Left lung (tissue), 10 donors: ENCODE data around the gene CDH4. TPM values are rescaled to one million over a fixed set of nuclear protein-coding genes. Genes with fewer than 3 reads are reported as not detected.

ENCODE experiments used
- ATAC-seq: fragments of 200-7000 bp; cut with Tn5 transposase; one replicate; pipeline ENCODE4 v1.9.1; 2020; ENCODE audit warnings: moderate library complexity
- DNase-seq, 4 donors: peaks; one replicate each; pipeline ENCODE4 v3.0.0-alpha.2; 2013 to 2020
- H3K27ac ChIP-seq, 2 donors: fragments of 200-600 bp; sonication (generic) in 1 of 2; one replicate each; pipeline versions ENCODE4 v1.5.0 to v1.8.0; 2020 to 2021
- H3K27me3 ChIP-seq, 2 donors: fragments of 200-600 bp; sonication (generic) in 1 of 2; one replicate each; pipeline versions ENCODE4 v1.5.0 to v1.8.0; 2020 to 2021
- H3K36me3 ChIP-seq, 2 donors: fragments of 200-600 bp; sonication (generic) in 1 of 2; one replicate each; pipeline versions ENCODE4 v1.5.0 to v1.8.0; 2020 to 2021
- H3K4me1 ChIP-seq, 2 donors: fragments of 200-600 bp; one replicate each; pipeline ENCODE4 v1.8.0; 2021
- H3K4me3 ChIP-seq, 2 donors: fragments of 200-600 bp; sonication (generic) in 1 of 2; one replicate each; pipeline versions ENCODE4 v1.5.0 to v1.8.0; 2020 to 2021; ENCODE audit warnings: mild to moderate bottlenecking in 1 of 2
- H3K9me3 ChIP-seq, 2 donors: fragments of 200-600 bp; sonication (generic) in 1 of 2; one replicate each; pipeline versions ENCODE4 v1.5.0 to v1.8.0; 2020 to 2021
- intact Hi-C, 2 donors: fragments of 100-400 bp; cut with DNase I; formaldehyde crosslinking; loops; one replicate each; pipeline versions ENCODE4 v1.11.2 to v1.14.2; 2022
- polyA plus RNA-seq, 6 donors: library from polyadenylated mRNA; unstranded; fragments of 120-200 nt; gene quantifications; one replicate each; pipeline ENCODE4 v1.2.1, GENCODE V29; 2013; ENCODE audit not compliant: insufficient read length in 6 of 6
- total RNA-seq, 2 donors: library from RNA; stranded (reverse); fragmentation: NEBNext Ultra II Directional; extraction: Animal tissue kit (Norgen Biotek cat#: 25700); gene quantifications; one replicate each; pipeline ENCODE4 v1.2.1, GENCODE V29; 2021
- TF ChIP-seq, protein P1 (sequence below), 2 donors: fragments of 200-600 bp; sonication (generic) in 1 of 2; IDR thresholded peaks; one replicate each; pipeline versions ENCODE4 v1.5.0 to v1.8.0; 2021; ENCODE audit warnings: antibody characterized with exemption in 2 of 2
- donor health status: DM: no; HTN: yes; CAD: no.
- donor health status: DM: no; HTN: no; CAD: no.

The CDH4 gene
- total and polyA plus RNA-seq, 8 donors: 0.24 to 10.8 (median 5.1) TPM

GRCh38 chr20:61601361-61601760 lies 349.3 kb downstream of the CDH4 start:
- TF ChIP-seq, protein P1, sequence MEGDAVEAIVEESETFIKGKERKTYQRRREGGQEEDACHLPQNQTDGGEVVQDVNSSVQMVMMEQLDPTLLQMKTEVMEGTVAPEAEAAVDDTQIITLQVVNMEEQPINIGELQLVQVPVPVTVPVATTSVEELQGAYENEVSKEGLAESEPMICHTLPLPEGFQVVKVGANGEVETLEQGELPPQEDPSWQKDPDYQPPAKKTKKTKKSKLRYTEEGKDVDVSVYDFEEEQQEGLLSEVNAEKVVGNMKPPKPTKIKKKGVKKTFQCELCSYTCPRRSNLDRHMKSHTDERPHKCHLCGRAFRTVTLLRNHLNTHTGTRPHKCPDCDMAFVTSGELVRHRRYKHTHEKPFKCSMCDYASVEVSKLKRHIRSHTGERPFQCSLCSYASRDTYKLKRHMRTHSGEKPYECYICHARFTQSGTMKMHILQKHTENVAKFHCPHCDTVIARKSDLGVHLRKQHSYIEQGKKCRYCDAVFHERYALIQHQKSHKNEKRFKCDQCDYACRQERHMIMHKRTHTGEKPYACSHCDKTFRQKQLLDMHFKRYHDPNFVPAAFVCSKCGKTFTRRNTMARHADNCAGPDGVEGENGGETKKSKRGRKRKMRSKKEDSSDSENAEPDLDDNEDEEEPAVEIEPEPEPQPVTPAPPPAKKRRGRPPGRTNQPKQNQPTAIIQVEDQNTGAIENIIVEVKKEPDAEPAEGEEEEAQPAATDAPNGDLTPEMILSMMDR (IDR thresholded peaks at IDR 0.05): no peak
- ATAC-seq (no peak), DNase-seq (no peak)
- Histone ChIP-seq H3K27me3 (peaks cover 0 to 32% of the 10 kb centered on the region in 2 donors), H3K27ac (no peak overlapping the region), H3K9me3 (peaks cover 0 to 73% of the 10 kb centered on the region in 2 donors), H3K4me1 (no peaks in the 10 kb centered on the region), H3K4me3 (no peak overlapping the region), H3K36me3 (no peaks in the 10 kb centered on the region)
- intact Hi-C loops: no loop called here

DNA sequence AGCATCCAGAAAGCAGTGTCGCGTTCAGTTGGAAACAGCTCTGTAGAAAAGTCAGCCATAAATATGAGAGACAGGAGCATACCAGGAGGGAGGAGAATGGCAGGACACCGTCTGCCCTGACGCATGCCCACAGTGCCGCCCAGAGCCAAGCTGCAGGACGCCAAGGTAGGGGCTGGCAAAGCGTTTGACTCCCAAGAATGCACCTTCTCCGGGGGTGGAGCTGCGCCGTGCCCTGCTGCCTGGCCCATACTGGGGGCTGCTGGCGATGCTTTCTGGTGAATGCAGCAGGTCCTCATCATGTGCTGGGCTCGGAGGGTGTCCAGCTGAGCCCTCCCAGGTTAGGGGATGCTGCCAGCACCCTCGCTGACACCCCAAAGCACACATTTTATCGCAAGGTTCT lies 349.8 kb downstream of the CDH4 start:
- no peaks in the 10 kb centered on the region for H3K36me3 ChIP-seq
- intact Hi-C loops: no loop called here
- DNase-seq (no peak), ATAC-seq (no peak)
- H3K4me1 ChIP-seq: no peaks in the 10 kb centered on the region
- H3K9me3 ChIP-seq: peaks cover 0 to 68% of the 10 kb centered on the region in 2 donors
- H3K27ac ChIP-seq: no peak overlapping the region
- TF ChIP-seq, protein P1 (IDR thresholded peaks at IDR 0.05): no peak
- H3K27me3 ChIP-seq: peaks cover 0 to 32% of the 10 kb centered on the region in 2 donors
- no peak overlapping the region for H3K4me3 ChIP-seq

DNA sequence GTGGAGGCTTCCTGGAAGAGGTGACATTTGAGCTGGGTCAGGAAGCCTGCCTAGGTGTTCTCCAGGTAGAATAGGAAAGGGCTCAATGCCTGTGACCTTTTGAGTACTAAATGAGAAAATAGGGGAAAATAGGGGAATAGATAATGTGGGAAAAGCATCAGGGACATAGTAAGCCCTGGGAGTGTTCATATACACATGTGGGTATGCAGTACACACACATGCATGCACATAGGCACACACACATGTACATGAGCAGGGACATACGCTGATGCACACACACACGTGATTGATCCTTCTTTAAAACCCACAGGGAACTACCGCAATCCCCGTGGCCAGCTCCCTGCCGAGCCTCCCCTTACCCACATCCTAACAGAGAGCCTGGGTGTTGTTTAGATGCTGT lies 351.7 kb downstream of the CDH4 start:
- Histone ChIP-seq H3K9me3 (peaks cover 0 to 55% of the 10 kb centered on the region in 2 donors), H3K27ac (no peak overlapping the region), H3K4me3 (no peak overlapping the region), H3K4me1 (no peaks in the 10 kb centered on the region), H3K36me3 (no peaks in the 10 kb centered on the region), H3K27me3 (peaks cover 0 to 23% of the 10 kb centered on the region in 2 donors)
- DNase-seq: no peak
- intact Hi-C loops: no loop called here
- ATAC-seq: no peak
- TF ChIP-seq, protein P1 (IDR thresholded peaks at IDR 0.05): no peak

GRCh38 chr20:61604549-61604948 lies 352.5 kb downstream of the CDH4 start:
- H3K9me3 ChIP-seq: peaks cover 0 to 47% of the 10 kb centered on the region in 2 donors
- no peak overlapping the region for H3K4me3 ChIP-seq
- intact Hi-C loops: no loop called here
- DNase-seq: no peak
- H3K27ac ChIP-seq: no peak overlapping the region
- TF ChIP-seq, protein P1 (IDR thresholded peaks at IDR 0.05): no peak
- no peak for ATAC-seq
- no peaks in the 10 kb centered on the region for H3K36me3 ChIP-seq
- H3K27me3 ChIP-seq: peaks cover 0 to 15% of the 10 kb centered on the region in 2 donors
- H3K4me1 ChIP-seq: no peaks in the 10 kb centered on the region

DNA sequence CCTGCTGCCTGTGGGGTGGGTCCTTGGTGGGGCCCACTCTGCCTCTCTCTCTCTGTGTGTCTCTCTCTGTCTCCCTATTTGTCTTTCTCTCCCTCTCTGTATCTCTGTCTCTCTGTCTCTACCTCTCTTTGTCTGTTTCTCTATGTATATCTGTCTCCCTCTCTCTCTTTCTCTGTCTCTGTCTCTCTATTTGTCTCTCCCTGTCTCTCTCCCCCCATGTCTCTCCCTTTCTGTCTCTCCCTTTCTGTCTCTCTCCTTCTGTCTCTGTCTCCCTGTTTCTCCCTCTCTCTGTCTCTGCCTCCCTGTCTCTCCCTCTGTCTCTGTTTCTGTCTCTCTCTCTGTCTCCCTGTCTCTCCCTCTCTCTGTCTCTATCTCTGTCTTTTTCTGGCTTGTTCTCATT lies 353.2 kb downstream of the CDH4 start:
- ATAC-seq (no peak), DNase-seq (no peak)
- peaks cover 0 to 7% of the 10 kb centered on the region in 2 donors for H3K27me3 ChIP-seq
- H3K4me3 ChIP-seq: no peak overlapping the region
- TF ChIP-seq, protein P1 (IDR thresholded peaks at IDR 0.05): no peak
- H3K4me1 ChIP-seq: no peaks in the 10 kb centered on the region
- peaks cover 0 to 45% of the 10 kb centered on the region in 2 donors for H3K9me3 ChIP-seq
- intact Hi-C loops: no loop called here
- no peaks in the 10 kb centered on the region for H3K36me3 ChIP-seq
- H3K27ac ChIP-seq: no peak overlapping the region
